MG63 (cell line): ENCODE results near the gene FNIP2. TPM values are rescaled to one million over a fixed set of nuclear protein-coding genes. Genes with fewer than 3 reads are reported as not detected.

Source experiments
- total RNA-seq: library from RNA; depleted of rRNA; stranded (reverse); fragments of >200 nt; shearing (Covaris generic); gene quantifications from 2 replicates; pipeline ENCODE4 v1.2.3, GENCODE V29; 2014; ENCODE audit warnings: low replicate concordance; rRNA removed

FNIP2 gene
- total RNA-seq, 1 experiment from 2014 or later, result 11.1 TPM

Other genes with a start within 250 kb of the FNIP2 start
- gene RXFP1, start 247.1 kb upstream of the FNIP2 start, total RNA-seq, result not detected in 2 replicates
- 96.1 and 152 TPM in 2 replicates for gene C4orf46, start 97.1 kb upstream of the FNIP2 start, total RNA-seq
- 117 and 228 TPM in 2 replicates for gene ETFDH, start 96.7 kb upstream of the FNIP2 start, total RNA-seq
- 125 and 212 TPM in 2 replicates for gene PPID, start 45.6 kb upstream of the FNIP2 start, total RNA-seq